Effector memory CD4-positive, alpha-beta T cell (primary cell): ENCODE data around the gene RNF207.

Source experiments
- DNase-seq, 3 donors: peaks; one replicate each; pipeline ENCODE4 v3.0.0-alpha.2; 2020
- H3K27ac ChIP-seq: 2 replicates; pipeline ENCODE4 v1.7.0; 2013; ENCODE audit warnings: mild to moderate bottlenecking, low read length, moderate library complexity; ENCODE audit not compliant: insufficient read depth, poor library complexity, severe bottlenecking
- H3K27me3 ChIP-seq: replicated peaks from 2 replicates; pipeline ENCODE4 v1.7.0; 2013; ENCODE audit warnings: mild to moderate bottlenecking, low read length; ENCODE audit not compliant: insufficient read depth, control insufficient read depth, poor library complexity, severe bottlenecking
- H3K36me3 ChIP-seq: 2 replicates; pipeline ENCODE4 v1.7.0; 2013; ENCODE audit warnings: mild to moderate bottlenecking, low read length, moderate library complexity; ENCODE audit not compliant: control insufficient read depth, insufficient read depth
- H3K4me1 ChIP-seq: 2 replicates; pipeline ENCODE4 v1.7.0; 2013; ENCODE audit warnings: low read length, mild to moderate bottlenecking; ENCODE audit not compliant: control insufficient read depth, insufficient read depth, poor library complexity, severe bottlenecking
- H3K4me3 ChIP-seq: 2 replicates; pipeline ENCODE4 v1.7.0; 2013; ENCODE audit warnings: low read length, low read depth, mild to moderate bottlenecking; ENCODE audit not compliant: insufficient read depth, poor library complexity, severe bottlenecking
- H3K9me3 ChIP-seq: 2 replicates; pipeline ENCODE4 v1.7.0; 2013; ENCODE audit warnings: mild to moderate bottlenecking, low read length, moderate library complexity; ENCODE audit not compliant: control insufficient read depth

Gene RNF207

GRCh38 chr1:6183520-6183989, 22.4 kb upstream of the RNF207 start:
- no peak overlapping the region for H3K4me3 ChIP-seq
- peaks cover 15% of the 10 kb centered on the region for H3K4me1 ChIP-seq
- DNase-seq, result no peak
- peaks cover 9% of the 10 kb centered on the region for H3K36me3 ChIP-seq
- H3K9me3 ChIP-seq, result no peaks in the 10 kb centered on the region
- no peak overlapping the region for H3K27ac ChIP-seq
- peaks cover 17% of the 10 kb centered on the region for H3K27me3 ChIP-seq

- peaks cover 16% of the 10 kb centered on the region for H3K36me3 ChIP-seq
- H3K9me3 ChIP-seq, result no peaks in the 10 kb centered on the region
- DNase-seq, result no peak
- H3K4me1 ChIP-seq, result peaks cover 8% of the 10 kb centered on the region
- H3K27ac ChIP-seq, result no peak overlapping the region
- peaks cover 10% of the 10 kb centered on the region for H3K27me3 ChIP-seq
- H3K4me3 ChIP-seq, result no peak overlapping the region
Observed at GRCh38 chr1:6184083-6184783, 21.7 kb upstream of the RNF207 start.

DNA sequence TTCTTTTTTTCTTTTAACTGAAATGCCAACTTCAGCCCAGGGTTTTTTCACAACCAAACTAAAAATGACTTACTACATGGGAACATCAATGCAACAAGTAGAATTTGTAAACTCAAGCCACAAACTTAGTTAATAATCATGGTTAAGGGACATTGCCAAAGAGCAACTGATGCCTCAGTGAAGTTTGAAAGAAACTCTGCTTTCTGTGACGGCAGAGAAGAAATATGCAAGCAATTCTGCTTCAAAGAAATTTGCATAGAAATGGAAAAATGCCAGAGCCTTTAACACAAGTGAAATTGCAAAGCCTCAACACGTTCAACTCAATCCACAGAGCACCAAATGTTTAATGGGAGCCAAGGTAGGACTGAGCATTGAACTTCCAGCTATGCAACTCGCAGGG, 20.8 kb upstream of the RNF207 start:
- Histone ChIP-seq H3K36me3 (peaks cover 23% of the 10 kb centered on the region), H3K4me3 (no peak overlapping the region), H3K27me3 (peaks cover 9% of the 10 kb centered on the region), H3K4me1 (peaks cover 8% of the 10 kb centered on the region), H3K27ac (no peak overlapping the region), H3K9me3 (no peaks in the 10 kb centered on the region)
- no peak for DNase-seq

DNA sequence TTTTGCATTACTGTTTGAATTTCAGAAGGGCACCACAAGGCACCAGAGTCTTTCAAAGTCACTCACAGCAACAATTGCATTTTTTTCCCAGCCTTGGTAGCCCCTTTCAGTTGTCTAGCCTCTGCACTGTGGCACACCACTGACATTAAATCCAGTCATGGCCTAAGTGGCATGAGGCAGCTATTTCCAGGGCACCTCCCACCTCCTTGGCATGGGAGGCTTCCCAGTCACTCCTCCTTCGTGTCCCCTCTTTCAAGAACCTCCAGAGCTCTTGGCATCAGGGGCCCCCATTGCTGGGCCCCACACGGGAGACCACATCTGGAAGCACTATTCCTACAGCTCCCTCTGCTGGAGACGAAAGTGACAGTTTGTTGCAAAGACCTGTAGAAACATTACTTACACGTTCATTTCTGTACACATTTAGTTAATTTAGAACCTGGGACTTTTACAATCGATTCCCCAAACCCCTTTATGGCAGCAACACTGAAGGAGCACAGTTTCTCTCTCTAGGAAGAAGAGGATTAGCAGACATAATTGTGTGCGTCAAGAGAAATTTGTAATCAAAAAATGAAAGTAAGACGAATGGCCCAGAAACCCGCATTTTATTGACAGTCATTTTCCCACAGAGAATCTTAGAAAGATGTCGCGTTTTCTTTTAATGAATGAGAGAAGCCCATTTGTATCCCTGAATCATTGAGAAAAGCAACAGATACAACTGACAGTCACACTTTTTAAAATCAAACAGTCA, 20.1 kb upstream of the RNF207 start:
- Histone ChIP-seq H3K36me3 (peaks cover 30% of the 10 kb centered on the region), H3K4me3 (no peak overlapping the region), H3K9me3 (no peaks in the 10 kb centered on the region), H3K27me3 (peaks cover 3% of the 10 kb centered on the region), H3K4me1 (peaks cover 5% of the 10 kb centered on the region), H3K27ac (no peak overlapping the region)
- no peak for DNase-seq

- H3K36me3 ChIP-seq, result peaks cover 46% of the 10 kb centered on the region
- DNase-seq, result no peak
- no peaks in the 10 kb centered on the region for H3K4me1 ChIP-seq
- H3K4me3 ChIP-seq, result no peak overlapping the region
- H3K27me3 ChIP-seq, result no peaks in the 10 kb centered on the region
- H3K9me3 ChIP-seq, result no peaks in the 10 kb centered on the region
- no peak overlapping the region for H3K27ac ChIP-seq
Observed at GRCh38 chr1:6188466-6188865, 17.5 kb upstream of the RNF207 start.

DNA sequence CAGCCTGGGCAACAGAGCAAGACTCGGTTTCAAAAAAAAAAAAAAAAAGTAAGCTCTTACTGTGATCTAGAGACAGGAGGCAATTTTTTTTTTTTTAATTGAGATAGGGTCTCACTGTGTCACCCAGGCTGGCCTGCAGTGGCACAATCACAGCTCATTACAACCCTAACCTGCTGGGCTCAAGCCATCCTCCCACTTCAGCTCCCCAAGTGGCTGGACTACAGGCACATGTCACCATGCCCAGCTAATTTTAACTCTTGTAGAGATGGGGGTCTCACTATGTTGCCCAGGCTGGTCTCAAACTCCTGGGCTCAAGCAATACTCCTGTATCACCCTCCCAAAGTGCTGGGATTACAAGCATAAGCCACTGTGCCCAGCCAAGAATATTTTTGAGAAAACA, 14.0 kb upstream of the RNF207 start:
- H3K27ac ChIP-seq, result no peak overlapping the region
- no peaks in the 10 kb centered on the region for H3K27me3 ChIP-seq
- H3K36me3 ChIP-seq, result peaks cover 68% of the 10 kb centered on the region
- H3K9me3 ChIP-seq, result no peaks in the 10 kb centered on the region
- peaks cover 5% of the 10 kb centered on the region for H3K4me1 ChIP-seq
- DNase-seq, result no peak
- no peak overlapping the region for H3K4me3 ChIP-seq

DNA sequence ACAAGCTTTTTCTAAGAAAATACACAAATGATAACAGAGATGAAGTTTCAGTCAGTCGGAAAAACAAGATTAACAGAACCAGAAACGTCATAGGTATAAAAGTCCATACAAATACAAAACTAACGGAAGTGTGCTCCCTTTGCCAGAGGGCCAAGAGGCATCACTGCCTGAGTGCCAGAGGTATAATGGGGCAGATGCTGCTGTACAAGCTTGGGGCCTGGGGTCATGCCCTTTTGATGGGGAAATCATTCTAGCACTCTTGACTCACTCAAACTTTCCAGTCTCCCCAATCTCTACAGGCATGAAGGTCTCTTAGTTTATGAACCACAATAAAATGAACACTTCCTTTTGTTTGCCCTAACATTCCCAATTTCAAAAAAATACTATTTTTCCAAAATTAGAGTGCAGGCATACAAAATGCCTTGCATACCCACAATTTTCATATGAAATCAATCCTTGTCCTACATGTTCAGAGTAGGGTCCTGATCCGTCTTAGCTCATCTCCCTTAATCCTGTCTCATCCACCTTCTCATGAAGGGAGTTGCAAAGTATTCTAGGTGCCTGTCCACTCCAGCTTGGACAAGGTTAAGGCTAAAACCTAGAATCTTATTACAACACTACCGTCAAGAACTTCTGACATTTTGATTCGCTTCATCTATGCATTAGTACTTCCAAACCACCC, 8.0 kb upstream of the RNF207 start:
- peaks cover 28% of the 10 kb centered on the region for H3K36me3 ChIP-seq
- H3K27ac ChIP-seq, result peak overlapping the region; percentile 82
- no peaks in the 10 kb centered on the region for H3K9me3 ChIP-seq
- DNase-seq, result no peak
- H3K4me3 ChIP-seq, result peak overlapping the region; percentile 99
- H3K27me3 ChIP-seq, result no peaks in the 10 kb centered on the region
- H3K4me1 ChIP-seq, result peaks cover 29% of the 10 kb centered on the region

- H3K4me1 ChIP-seq, result peaks cover 29% of the 10 kb centered on the region
- H3K4me3 ChIP-seq, result peak overlapping the region; percentile 99
- H3K27ac ChIP-seq, result peak overlapping the region; percentile 82
- H3K27me3 ChIP-seq, result no peaks in the 10 kb centered on the region
- H3K9me3 ChIP-seq, result no peaks in the 10 kb centered on the region
- no peak for DNase-seq
- H3K36me3 ChIP-seq, result peaks cover 19% of the 10 kb centered on the region
Observed at GRCh38 chr1:6198646-6199297, 7.1 kb upstream of the RNF207 start.

GRCh38 chr1:6199298-6200187, 6.4 kb upstream of the RNF207 start, which contains the start of gene RPL22:
TSS of gene RPL22 (minus strand) at chr1:6199595. CDS start at chr1:6199573, 22 bp downstream.
- H3K9me3 ChIP-seq, result no peaks in the 10 kb centered on the region
- no peaks in the 10 kb centered on the region for H3K27me3 ChIP-seq
- H3K4me1 ChIP-seq, result peaks cover 24% of the 10 kb centered on the region
- peaks cover 11% of the 10 kb centered on the region for H3K36me3 ChIP-seq
- peak; percentile 91 to 94 (median 93) for DNase-seq
- H3K4me3 ChIP-seq, result peak within 1 kb of the TSS; percentile 99
- peak within 1 kb of the TSS; percentile 82 for H3K27ac ChIP-seq
